Upper lobe of right lung (tissue), 1 donor: ENCODE results near the gene C19orf73. TPM values are rescaled to one million over a fixed set of nuclear protein-coding genes. Genes with fewer than 3 reads are reported as not detected.

Experiments used
- ATAC-seq: fragments of 200-7000 bp; cut with Tn5 transposase; one replicate; pipeline ENCODE4 v1.9.1; 2020; ENCODE audit warnings: mild to moderate bottlenecking, moderate library complexity
- DNase-seq: peaks from one replicate; pipeline ENCODE4 v3.0.0-alpha.2; 2020
- H3K27ac ChIP-seq: fragments of 200-600 bp; one replicate; pipeline ENCODE4 v1.8.0; 2022
- H3K27me3 ChIP-seq: fragments of 200-600 bp; one replicate; pipeline ENCODE4 v1.8.0; 2022; ENCODE audit warnings: mild to moderate bottlenecking
- H3K36me3 ChIP-seq: fragments of 200-600 bp; one replicate; pipeline ENCODE4 v1.8.0; 2022
- H3K4me1 ChIP-seq: fragments of 200-600 bp; one replicate; pipeline ENCODE4 v1.8.0; 2022
- H3K4me3 ChIP-seq: fragments of 200-600 bp; one replicate; pipeline ENCODE4 v1.8.0; 2022; ENCODE audit warnings: mild to moderate bottlenecking
- H3K9me3 ChIP-seq: fragments of 200-600 bp; one replicate; pipeline ENCODE4 v1.8.0; 2022
- CTCF ChIP-seq: fragments of 200-600 bp; IDR thresholded peaks from one replicate; pipeline ENCODE4 v1.8.0; 2022; ENCODE audit warnings: antibody characterized with exemption
- intact Hi-C: fragments of 100-400 bp; cut with DNase I; formaldehyde crosslinking; loops from one replicate; pipeline ENCODE4 v1.11.0; 2022
- total RNA-seq: library from RNA; stranded (reverse); fragmentation: NEBNext Ultra II Directional; extraction: Animal tissue kit (Norgen Biotek cat#: 25700); gene quantifications from one replicate; pipeline ENCODE4 v1.2.1, GENCODE V29; 2021
- donor health status: DM: no; HTN: yes; CAD: no; lungs with severe emphysema.

The C19orf73 gene
- total RNA-seq, 1 donor from 2014 or later, result 1.5 TPM

GRCh38 chr19:49145573-49146407, 26.8 kb upstream of the C19orf73 start:
- no peak overlapping the region for H3K27ac ChIP-seq
- DNase-seq (peak; percentile 88), ATAC-seq (peak; percentile 51)
- TF ChIP-seq CTCF, result peak; percentile 90
- no peaks in the 10 kb centered on the region for H3K36me3 ChIP-seq
- no peaks in the 10 kb centered on the region for H3K9me3 ChIP-seq
- H3K27me3 ChIP-seq, result no peaks in the 10 kb centered on the region
- peaks cover 23% of the 10 kb centered on the region for H3K4me1 ChIP-seq
- no peak overlapping the region for H3K4me3 ChIP-seq
- intact Hi-C loops, result loop anchor here (10.0 kb wide), 1 partner anchor 51 kb away; no protein-coding TSS in a partner anchor

GRCh38 chr19:49142866-49143335, 24.0 kb upstream of the C19orf73 start:
- peak; percentile 98 for ATAC-seq
- no peak overlapping the region for H3K27ac ChIP-seq
- no peak for TF ChIP-seq CTCF

GRCh38 chr19:49141352-49141751, 22.4 kb upstream of the C19orf73 start:
- no peak for TF ChIP-seq CTCF
- intact Hi-C loops, result loop anchor here (10.0 kb wide), 1 partner anchor 47 kb away; no protein-coding TSS in a partner anchor
- no peak overlapping the region for H3K4me3 ChIP-seq

More at GRCh38 chr19:49142866-49143335, 24.0 kb upstream of the C19orf73 start:
- intact Hi-C loops, result loop anchor here (10.0 kb wide), 1 partner anchor 48 kb away; no protein-coding TSS in a partner anchor
- Histone ChIP-seq H3K9me3 (no peaks in the 10 kb centered on the region), H3K4me1 (peaks cover 9% of the 10 kb centered on the region), H3K27me3 (no peaks in the 10 kb centered on the region), H3K36me3 (no peaks in the 10 kb centered on the region), H3K4me3 (peak overlapping the region; percentile 50)
- DNase-seq, result peak; percentile 94

GRCh38 chr19:49140951-49141350, 22.0 kb upstream of the C19orf73 start:
- no peaks in the 10 kb centered on the region for H3K36me3 ChIP-seq
- H3K4me3 ChIP-seq, result no peak overlapping the region
- intact Hi-C loops, result loop anchor here (10.0 kb wide), 1 partner anchor 46 kb away; no protein-coding TSS in a partner anchor
- peaks cover 9% of the 10 kb centered on the region for H3K4me1 ChIP-seq
- TF ChIP-seq CTCF, result no peak
- no peak overlapping the region for H3K27ac ChIP-seq
- no peaks in the 10 kb centered on the region for H3K27me3 ChIP-seq
- no peak for ATAC-seq
- H3K9me3 ChIP-seq, result no peaks in the 10 kb centered on the region
- DNase-seq, result no peak

More at GRCh38 chr19:49141352-49141751, 22.4 kb upstream of the C19orf73 start:
- ATAC-seq (no peak), DNase-seq (no peak)
- Histone ChIP-seq H3K9me3 (no peaks in the 10 kb centered on the region), H3K36me3 (no peaks in the 10 kb centered on the region), H3K27me3 (no peaks in the 10 kb centered on the region), H3K4me1 (peaks cover 13% of the 10 kb centered on the region), H3K27ac (no peak overlapping the region)

GRCh38 chr19:49136771-49137171, 17.8 kb upstream of the C19orf73 start:
- H3K4me3 ChIP-seq, result no peak overlapping the region
- DNase-seq (no peak), ATAC-seq (peak; percentile 1)
- H3K36me3 ChIP-seq, result no peaks in the 10 kb centered on the region
- no peak for TF ChIP-seq CTCF
- peaks cover 10% of the 10 kb centered on the region for H3K4me1 ChIP-seq
- no peaks in the 10 kb centered on the region for H3K27me3 ChIP-seq
- intact Hi-C loops, result no loop called here
- no peaks in the 10 kb centered on the region for H3K9me3 ChIP-seq
- peak overlapping the region; percentile 24 for H3K27ac ChIP-seq
